A673 (cell line): ENCODE data around the gene IGFBPL1. TPM values are rescaled to one million over a fixed set of nuclear protein-coding genes. Genes with fewer than 3 reads are reported as not detected.
"Not testable (repeated sequence)": the region's sequence is repeated elsewhere in the genome, so short reads cannot be mapped to it uniquely, and the experiment has no call there.

Experiments used
- Bru-seq: library from RNA; stranded (reverse); fragments of 400-500 nt; gene quantifications from one replicate; lab custom pipeline; 2021; lab: Mats Ljungman, UMichigan
- BruChase-seq, 2 experiments: library from RNA; stranded (reverse); fragments of 400-500 nt; gene quantifications; one replicate each; lab custom pipeline; 2021; lab: Mats Ljungman, UMichigan
- BruUV-seq: library from RNA; stranded (reverse); fragments of 400-500 nt; replicated peaks from 2 replicates; lab custom pipeline; 2021; lab: Mats Ljungman, UMichigan
- CTCF ChIA-PET: fragments of 300-600 bp; sonication (Branson Sonifier 250); formaldehyde crosslinking; loops from one replicate; lab custom pipeline; 2022; ENCODE audit warnings: antibody characterized with exemption; lab: Charles Lee
- POLR2A ChIA-PET: fragments of 300-600 bp; sonication (Branson Sonifier 250); formaldehyde crosslinking; loops from one replicate; lab custom pipeline; 2022; ENCODE audit warnings: antibody characterized with exemption; ENCODE audit not compliant: low non-redundant PET; lab: Charles Lee
- DNase-seq: peaks from one replicate; pipeline ENCODE4 v3.0.0-alpha.2; 2015; ENCODE audit warnings: low spot score
- H3K27ac ChIP-seq: fragments of 200-600 bp; sonication (generic); 2 replicates; pipeline ENCODE4 v1.5.1; 2016; ENCODE audit warnings: mixed run types, low read depth, mild to moderate bottlenecking, mixed read lengths, antibody characterized with exemption, low read length; ENCODE audit not compliant: poor library complexity, severe bottlenecking
- H3K27me3 ChIP-seq: fragments of 200-600 bp; sonication (generic); replicated peaks from 2 replicates; pipeline ENCODE4 v1.6.1; 2017; ENCODE audit warnings: mixed run types, low read depth, mild to moderate bottlenecking, mixed read lengths, antibody characterized with exemption, low read length; ENCODE audit not compliant: insufficient read depth, poor library complexity
- H3K36me3 ChIP-seq: fragments of 200-600 bp; sonication (generic); 2 replicates; pipeline ENCODE4 v1.6.1; 2016; ENCODE audit warnings: mixed run types, mild to moderate bottlenecking, mixed read lengths, antibody characterized with exemption, low read length; ENCODE audit not compliant: insufficient read depth, poor library complexity, severe bottlenecking
- H3K4me1 ChIP-seq: fragments of 200-600 bp; sonication (generic); 2 replicates; pipeline ENCODE4 v1.6.1; 2017; ENCODE audit warnings: mixed run types, mild to moderate bottlenecking, mixed read lengths, antibody characterized with exemption, low read length; ENCODE audit not compliant: insufficient read depth, poor library complexity, severe bottlenecking
- H3K4me3 ChIP-seq: fragments of 200-600 bp; sonication (generic); 2 replicates; pipeline ENCODE4 v1.5.1; 2016; ENCODE audit warnings: low read depth, mixed run types, mild to moderate bottlenecking, mixed read lengths, low read length; ENCODE audit not compliant: poor library complexity, severe bottlenecking
- H3K9me3 ChIP-seq: fragments of 200-600 bp; sonication (generic); 2 replicates; pipeline ENCODE4 v1.6.1; 2016; ENCODE audit warnings: mixed run types, low read depth, mild to moderate bottlenecking, mixed read lengths, antibody characterized with exemption, low read length; ENCODE audit not compliant: poor library complexity, severe bottlenecking
- EZH2 ChIP-seq: fragments of 200-600 bp; sonication (generic); IDR thresholded peaks from 2 replicates; pipeline ENCODE4 v1.6.1; 2017; ENCODE audit warnings: borderline replicate concordance, low read depth, mild to moderate bottlenecking, mixed read lengths, antibody characterized with exemption, low read length; ENCODE audit not compliant: poor library complexity, severe bottlenecking
- intact Hi-C: fragments of 100-400 bp; cut with micrococcal nuclease; formaldehyde crosslinking; loops from one replicate; pipeline ENCODE4 v1.10.0; 2022; ENCODE audit not compliant: unreplicated experiment
- long read RNA-seq: library from polyadenylated mRNA; stranded (forward); transcript quantifications from one replicate; pipeline ENCODE4 v2.0.0, GENCODE V29; 2022
- total RNA-seq: library from RNA; stranded (reverse); gene quantifications from 2 replicates; pipeline ENCODE4 v1.2.3, GENCODE V29; 2021
- TF ChIP-seq, protein P1 (sequence below): fragments of 300-800, 200-600 bp; sonication (generic); conservative IDR thresholded peaks from 2 replicates; pipeline ENCODE4 v1.5.1; 2017; ENCODE audit warnings: low read depth, mild to moderate bottlenecking, antibody characterized with exemption, low read length, moderate library complexity, mixed read lengths

Gene IGFBPL1, protein sequence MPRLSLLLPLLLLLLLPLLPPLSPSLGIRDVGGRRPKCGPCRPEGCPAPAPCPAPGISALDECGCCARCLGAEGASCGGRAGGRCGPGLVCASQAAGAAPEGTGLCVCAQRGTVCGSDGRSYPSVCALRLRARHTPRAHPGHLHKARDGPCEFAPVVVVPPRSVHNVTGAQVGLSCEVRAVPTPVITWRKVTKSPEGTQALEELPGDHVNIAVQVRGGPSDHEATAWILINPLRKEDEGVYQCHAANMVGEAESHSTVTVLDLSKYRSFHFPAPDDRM
- total RNA-seq, result 0.90 and 0.96 TPM in 2 replicates
- Bru-seq, nascent RNA, result percentile 21 among the genes with signal in this experiment
- percentile 26 among the genes with signal in this experiment for BruChase-seq, experiment 1, labeled RNA remaining after a 2-hour chase
- percentile 26 among the genes with signal in this experiment for BruChase-seq, experiment 2, labeled RNA remaining after a 6-hour chase
- long read RNA-seq, partial matches to known transcripts, result 0 of 1 reads
- long read RNA-seq, other reads (novel, unspliced or antisense), result 0 of 1 reads

DNA sequence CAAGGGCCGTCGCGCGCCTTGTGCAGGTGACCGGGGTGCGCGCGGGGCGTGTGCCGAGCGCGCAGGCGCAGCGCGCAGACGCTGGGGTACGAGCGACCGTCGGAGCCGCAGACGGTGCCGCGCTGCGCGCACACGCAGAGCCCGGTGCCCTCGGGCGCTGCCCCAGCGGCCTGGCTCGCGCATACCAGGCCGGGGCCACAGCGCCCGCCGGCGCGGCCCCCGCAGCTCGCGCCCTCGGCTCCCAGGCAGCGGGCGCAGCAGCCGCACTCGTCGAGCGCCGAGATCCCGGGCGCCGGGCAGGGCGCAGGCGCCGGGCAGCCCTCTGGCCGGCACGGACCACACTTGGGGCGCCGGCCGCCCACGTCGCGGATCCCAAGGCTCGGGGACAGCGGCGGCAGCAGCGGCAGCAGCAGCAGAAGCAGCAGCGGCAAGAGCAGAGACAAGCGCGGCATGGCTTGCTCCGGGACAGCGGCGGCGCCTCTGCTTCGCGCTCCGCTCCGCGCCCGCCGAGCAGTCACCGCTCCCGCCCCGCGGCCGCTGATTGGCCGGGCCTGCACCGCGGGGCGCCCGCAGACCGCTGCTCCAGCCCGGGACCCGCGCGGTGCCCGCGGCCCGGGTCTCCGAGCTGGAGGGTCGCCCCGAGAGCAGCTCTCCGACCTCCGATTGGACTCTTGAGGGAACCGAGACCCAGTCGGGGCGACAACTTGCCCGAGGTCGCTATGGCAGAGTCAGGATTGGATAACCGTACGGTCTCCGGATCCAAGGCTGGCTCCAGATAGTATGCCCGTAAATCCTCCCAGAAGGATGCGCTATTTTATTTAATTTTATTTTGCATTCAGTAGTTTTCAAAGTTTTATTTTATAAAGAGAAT lies at the start of gene IGFBPL1:
TSS of gene IGFBPL1 (minus strand) at position 482 of the 871 bp plus-strand sequence. CDS start at position 452, 30 bp downstream.
- Histone ChIP-seq H3K4me1 (peaks cover 18% of the 10 kb centered on the region), H3K36me3 (no peaks in the 10 kb centered on the region), H3K4me3 (peak within 1 kb of the TSS; percentile 25), H3K27me3 (peaks cover 54% of the 10 kb centered on the region), H3K9me3 (no peaks in the 10 kb centered on the region), H3K27ac (no peak within 1 kb of the TSS)
- peak; percentile 23 for DNase-seq
- ChIA-PET POLR2A (no interaction called here), CTCF (no interaction called here)
- TF ChIP-seq EZH2, result peak; percentile 32
- TF ChIP-seq, protein P1, sequence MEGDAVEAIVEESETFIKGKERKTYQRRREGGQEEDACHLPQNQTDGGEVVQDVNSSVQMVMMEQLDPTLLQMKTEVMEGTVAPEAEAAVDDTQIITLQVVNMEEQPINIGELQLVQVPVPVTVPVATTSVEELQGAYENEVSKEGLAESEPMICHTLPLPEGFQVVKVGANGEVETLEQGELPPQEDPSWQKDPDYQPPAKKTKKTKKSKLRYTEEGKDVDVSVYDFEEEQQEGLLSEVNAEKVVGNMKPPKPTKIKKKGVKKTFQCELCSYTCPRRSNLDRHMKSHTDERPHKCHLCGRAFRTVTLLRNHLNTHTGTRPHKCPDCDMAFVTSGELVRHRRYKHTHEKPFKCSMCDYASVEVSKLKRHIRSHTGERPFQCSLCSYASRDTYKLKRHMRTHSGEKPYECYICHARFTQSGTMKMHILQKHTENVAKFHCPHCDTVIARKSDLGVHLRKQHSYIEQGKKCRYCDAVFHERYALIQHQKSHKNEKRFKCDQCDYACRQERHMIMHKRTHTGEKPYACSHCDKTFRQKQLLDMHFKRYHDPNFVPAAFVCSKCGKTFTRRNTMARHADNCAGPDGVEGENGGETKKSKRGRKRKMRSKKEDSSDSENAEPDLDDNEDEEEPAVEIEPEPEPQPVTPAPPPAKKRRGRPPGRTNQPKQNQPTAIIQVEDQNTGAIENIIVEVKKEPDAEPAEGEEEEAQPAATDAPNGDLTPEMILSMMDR, result no peak
- intact Hi-C loops, result no loop called here
- BruUV-seq, result no TSS peak

DNA sequence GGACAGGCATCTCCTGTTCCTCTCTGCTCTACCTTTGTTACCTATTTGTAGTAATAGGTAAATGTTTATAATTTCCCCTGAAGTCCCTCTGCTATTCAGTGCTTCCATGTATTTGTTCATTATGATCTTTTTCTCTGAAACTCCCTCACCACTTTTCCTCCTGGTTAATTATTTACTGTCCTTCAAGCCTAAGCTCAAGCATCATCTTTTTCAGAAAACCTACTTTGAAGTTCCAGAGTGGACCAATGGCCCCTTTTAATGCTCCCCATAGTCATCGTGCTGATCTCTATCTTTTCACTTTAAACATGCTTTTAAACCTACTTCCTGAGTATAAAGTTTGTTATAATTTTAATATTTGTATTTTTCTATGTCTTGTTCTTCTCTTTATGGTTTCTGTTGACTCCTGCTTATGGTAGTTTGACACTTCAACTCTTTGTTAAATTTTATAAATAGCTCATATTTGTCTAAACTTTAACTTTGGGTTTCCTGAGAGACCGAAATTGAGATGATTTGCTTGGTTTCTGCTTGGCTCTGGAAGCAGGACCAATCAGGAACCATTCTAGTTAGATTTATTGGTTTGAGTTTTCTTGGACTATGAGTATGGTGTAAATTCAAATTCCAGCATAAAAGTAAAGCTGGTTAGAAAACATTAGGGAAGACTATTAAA lies 48.5 kb upstream of the IGFBPL1 start:
- H3K27ac ChIP-seq, POLR2A ChIA-PET, H3K36me3 ChIP-seq, H3K9me3 ChIP-seq, intact Hi-C loops, BruUV-seq, H3K4me1 ChIP-seq, H3K4me3 ChIP-seq, DNase-seq, H3K27me3 ChIP-seq, CTCF ChIA-PET: not testable (repeated sequence)

DNA sequence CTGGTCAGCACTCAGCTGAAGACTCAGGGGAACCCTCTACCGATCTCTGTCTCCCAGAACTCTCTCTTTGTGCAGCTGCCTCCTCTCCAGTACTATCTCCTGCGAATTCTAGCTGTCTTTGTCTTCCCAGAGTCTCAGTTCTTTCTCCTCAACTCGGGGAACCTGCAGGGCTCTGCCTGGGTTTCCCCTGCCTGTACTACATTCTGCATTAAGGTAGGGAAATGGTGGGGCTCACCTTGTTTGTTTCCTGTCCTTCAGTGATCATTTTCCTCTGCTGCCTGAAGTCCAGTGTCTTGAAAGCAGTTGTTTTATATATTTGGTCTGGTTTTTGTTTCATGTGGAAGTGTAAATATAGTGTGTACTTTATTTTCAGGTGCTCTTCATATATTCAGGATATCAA lies 43.1 kb upstream of the IGFBPL1 start:
- ChIA-PET CTCF (no interaction called here), POLR2A (no interaction called here)
- DNase-seq, result no peak
- H3K27ac ChIP-seq, result no peak overlapping the region
- TF ChIP-seq, protein P1, result no peak
- no peak for TF ChIP-seq EZH2
- no peaks in the 10 kb centered on the region for H3K9me3 ChIP-seq
- intact Hi-C loops, result no loop called here
- H3K27me3 ChIP-seq, result peaks cover 30% of the 10 kb centered on the region
- no peaks in the 10 kb centered on the region for H3K36me3 ChIP-seq
- H3K4me1 ChIP-seq, result no peaks in the 10 kb centered on the region
- no TSS peak for BruUV-seq
- no peak overlapping the region for H3K4me3 ChIP-seq
